Mucosa of gallbladder (tissue), 1 donor: ENCODE results near the gene MSI2. TPM values are rescaled to one million over a fixed set of nuclear protein-coding genes. Genes with fewer than 3 reads are reported as not detected.

Source experiments
- total RNA-seq: library from RNA; stranded (reverse); gene quantifications from one replicate; pipeline ENCODE4 v1.2.1, GENCODE V29; 2021
- donor health status: DM: no; HTN: no; CAD: no.

Gene MSI2
- total RNA-seq, 1 donor from 2014 or later: 133 TPM

Other genes with a start within 250 kb of the MSI2 start
- 67.5 TPM for gene AKAP1, start 171.3 kb upstream of the MSI2 start, total RNA-seq